ENCODE measurements around the gene CAP2. TPM values are rescaled to one million over a fixed set of nuclear protein-coding genes. Genes with fewer than 3 reads are reported as not detected.

The CAP2 gene
- total and polyA plus RNA-seq, 9 of the 15 experiments (the other 6 are each of a cell fraction or from before 2014, with no cell fraction given), result not detected

- H3K27ac ChIP-seq (ENCODE audit: extremely low read depth, low read depth, low read length), result no peak overlapping the region
- FAIRE-seq (no peak), ATAC-seq (no peak), DNase-seq (ENCODE audit: extremely low read depth in 1 of 4, low spot score in 3 of 4) (no peak)
- no peak overlapping the region for H3K4me2 ChIP-seq (ENCODE audit: insufficient read depth, low read length)
- CTCF ChIA-PET (ENCODE audit: low intra/inter-chr PET ratio), result no interaction called here
- no peaks in the 10 kb centered on the region for H4K20me1 ChIP-seq (replicated peaks; ENCODE audit: control insufficient read depth, insufficient read depth, low read length)
- POLR2A ChIA-PET, result interaction anchor here (1.8 kb wide), 1 partner anchor 9 kb away, joined by 3 read pairs; no protein-coding TSS in a partner anchor
- intact Hi-C loops (cut with micrococcal nuclease), result no loop called here
- no peaks in the 10 kb centered on the region for H3K79me2 ChIP-seq (ENCODE audit: control insufficient read depth, insufficient read depth, low read length)
- H3K4me1 ChIP-seq (replicated peaks in 1 of 2; ENCODE audit: control insufficient read depth in 2 of 2, insufficient read depth in 2 of 2, low read length in 2 of 2), result no peaks in the 10 kb centered on the region
- 0 out of 5 replicates have a peak, but pooled peaks cover 0 to 3% of the 10 kb centered on the region in 2 experiments for H3K27me3 ChIP-seq (ENCODE audit: control insufficient read depth in 2 of 2, insufficient read depth in 2 of 2, low read length in 2 of 2)
- 0% methylated on average over 4 of the region's 4 CpGs for WGBS (ENCODE audit: insufficient coverage, low coverage, missing lambda C conversion rate)
- no peak overlapping the region for H3K4me3 ChIP-seq
- H3K9ac ChIP-seq (ENCODE audit: insufficient read depth in 1 of 2, low read depth in 2 of 2, low read length in 2 of 2), result no peak overlapping the region
- H3K36me3 ChIP-seq (ENCODE audit: control insufficient read depth, insufficient read depth, low read length), result no peaks in the 10 kb centered on the region
- H3K9me3 ChIP-seq (replicated peaks; ENCODE audit: control insufficient read depth, insufficient read depth, low read depth, low read length), result no peaks in the 10 kb centered on the region
- in situ Hi-C loops (cut with MboI), result no loop called here
- H3K9me1 ChIP-seq (ENCODE audit: control insufficient read depth, insufficient read depth, low read length), result no peaks in the 10 kb centered on the region
- TF ChIP-seq LEF1 (IDR thresholded peaks at IDR 0.05), result no peak
- peak; percentile 92 for TF ChIP-seq ZNF707 (CRISPR knock-in tag; conservative IDR thresholded peaks at IDR 0.05)
- TF ChIP-seq SMARCB1 (IDR thresholded peaks at IDR 0.05; ENCODE audit: insufficient read length, low read depth), result no peak
- BruUV-seq (replicated peaks), result no TSS peak
- H2AFZ ChIP-seq (ENCODE audit: low read depth, low read length), result no peak overlapping the region
Observed at GRCh38 chr6:17410281-17410680, 16.9 kb downstream of the CAP2 start.

DNA sequence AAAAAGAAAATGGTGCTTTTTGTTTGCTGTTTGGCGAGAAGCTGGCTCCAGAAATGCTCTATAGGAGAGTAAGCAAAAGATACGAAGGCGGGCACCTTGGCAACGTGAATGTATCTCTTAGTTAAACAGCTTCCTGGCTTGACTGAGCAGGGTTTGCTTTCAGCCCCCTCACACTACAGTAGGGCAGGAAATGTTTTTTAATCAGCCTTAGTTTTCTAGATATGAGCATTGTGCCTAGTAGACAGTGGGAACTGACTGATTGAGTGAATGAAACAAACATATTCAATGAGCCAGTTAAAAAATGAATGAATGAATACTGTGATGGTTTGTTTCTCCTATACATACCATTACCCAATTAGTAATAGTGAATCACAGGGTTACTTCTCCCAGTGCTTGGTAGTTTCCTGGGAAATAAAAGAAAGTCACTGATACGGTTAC, 19.9 kb downstream of the CAP2 start:
- no peaks in the 10 kb centered on the region for H3K9me1 ChIP-seq (ENCODE audit: control insufficient read depth, insufficient read depth, low read length)
- ATAC-seq (no peak), DNase-seq (ENCODE audit: extremely low read depth in 1 of 4, low spot score in 3 of 4) (no peak), FAIRE-seq (no peak)
- no peaks in the 10 kb centered on the region for H3K79me2 ChIP-seq (ENCODE audit: control insufficient read depth, insufficient read depth, low read length)
- no peaks in the 10 kb centered on the region for H3K4me1 ChIP-seq (replicated peaks in 1 of 2; ENCODE audit: control insufficient read depth in 2 of 2, insufficient read depth in 2 of 2, low read length in 2 of 2)
- no peak overlapping the region for H2AFZ ChIP-seq (ENCODE audit: low read depth, low read length)
- in situ Hi-C loops (cut with MboI) (no loop called here), intact Hi-C loops (cut with micrococcal nuclease) (no loop called here)
- no peak overlapping the region for H3K4me3 ChIP-seq
- POLR2A ChIA-PET, result interaction anchor here (0.6 kb wide), 1 partner anchor 157 kb away, joined by 3 read pairs; no protein-coding TSS in a partner anchor
- CTCF ChIA-PET (ENCODE audit: low intra/inter-chr PET ratio), result no interaction called here
- WGBS (ENCODE audit: insufficient coverage, low coverage, missing lambda C conversion rate), result 0% methylated on average over 5 of the region's 5 CpGs
- no peak overlapping the region for H3K27ac ChIP-seq (ENCODE audit: extremely low read depth, low read depth, low read length)
- no peaks in the 10 kb centered on the region for H3K9me3 ChIP-seq (replicated peaks; ENCODE audit: control insufficient read depth, insufficient read depth, low read depth, low read length)
- H3K27me3 ChIP-seq (ENCODE audit: control insufficient read depth in 2 of 2, insufficient read depth in 2 of 2, low read length in 2 of 2), result peaks cover 0 to 14% of the 10 kb centered on the region in 2 experiments; a peak in 3 of 5 replicates
- no peaks in the 10 kb centered on the region for H4K20me1 ChIP-seq (replicated peaks; ENCODE audit: control insufficient read depth, insufficient read depth, low read length)
- H3K4me2 ChIP-seq (ENCODE audit: insufficient read depth, low read length), result no peak overlapping the region
- no peaks in the 10 kb centered on the region for H3K36me3 ChIP-seq (ENCODE audit: control insufficient read depth, insufficient read depth, low read length)
- no TSS peak for BruUV-seq (replicated peaks)
- no peak overlapping the region for H3K9ac ChIP-seq (ENCODE audit: insufficient read depth in 1 of 2, low read depth in 2 of 2, low read length in 2 of 2)
- TF ChIP-seq ATF3 (IDR thresholded peaks at IDR 0.05) (no peak), ATF3 (CRISPR knock-in tag; conservative IDR thresholded peaks at IDR 0.05) (no peak), MYC (IDR thresholded peaks at IDR 0.05; ENCODE audit: low read depth, low read length) (no peak), MYC (CRISPR knock-in tag; IDR thresholded peaks at IDR 0.05; ENCODE audit: borderline replicate concordance, low read depth) (no peak), RBFOX2 (IDR thresholded peaks at IDR 0.05; ENCODE audit: low read depth, low read length) (no peak), MEIS2 (IDR thresholded peaks at IDR 0.05; ENCODE audit: partially characterized antibody) (no peak), CBX3 (IDR thresholded peaks at IDR 0.05; ENCODE audit: borderline replicate concordance in 1 of 2, low read length in 2 of 2) (no peak), HDAC2 (IDR thresholded peaks at IDR 0.05) (no peak), NBN (IDR thresholded peaks at IDR 0.05; ENCODE audit: low read depth) (no peak), HLTF (IDR thresholded peaks at IDR 0.05) (no peak), ZBTB17 (CRISPR knock-in tag; IDR thresholded peaks at IDR 0.05) (no peak), ARID2 (IDR thresholded peaks at IDR 0.05) (no peak)
- TF ChIP-seq, protein P1, sequence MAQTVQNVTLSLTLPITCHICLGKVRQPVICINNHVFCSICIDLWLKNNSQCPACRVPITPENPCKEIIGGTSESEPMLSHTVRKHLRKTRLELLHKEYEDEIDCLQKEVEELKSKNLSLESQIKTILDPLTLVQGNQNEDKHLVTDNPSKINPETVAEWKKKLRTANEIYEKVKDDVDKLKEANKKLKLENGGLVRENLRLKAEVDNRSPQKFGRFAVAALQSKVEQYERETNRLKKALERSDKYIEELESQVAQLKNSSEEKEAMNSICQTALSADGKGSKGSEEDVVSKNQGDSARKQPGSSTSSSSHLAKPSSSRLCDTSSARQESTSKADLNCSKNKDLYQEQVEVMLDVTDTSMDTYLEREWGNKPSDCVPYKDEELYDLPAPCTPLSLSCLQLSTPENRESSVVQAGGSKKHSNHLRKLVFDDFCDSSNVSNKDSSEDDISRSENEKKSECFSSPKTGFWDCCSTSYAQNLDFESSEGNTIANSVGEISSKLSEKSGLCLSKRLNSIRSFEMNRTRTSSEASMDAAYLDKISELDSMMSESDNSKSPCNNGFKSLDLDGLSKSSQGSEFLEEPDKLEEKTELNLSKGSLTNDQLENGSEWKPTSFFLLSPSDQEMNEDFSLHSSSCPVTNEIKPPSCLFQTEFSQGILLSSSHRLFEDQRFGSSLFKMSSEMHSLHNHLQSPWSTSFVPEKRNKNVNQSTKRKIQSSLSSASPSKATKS (CRISPR knock-in tag; IDR thresholded peaks at IDR 0.05), result no peak
